ENCODE data around the gene ZNF471.

Gene ZNF471

DNA sequence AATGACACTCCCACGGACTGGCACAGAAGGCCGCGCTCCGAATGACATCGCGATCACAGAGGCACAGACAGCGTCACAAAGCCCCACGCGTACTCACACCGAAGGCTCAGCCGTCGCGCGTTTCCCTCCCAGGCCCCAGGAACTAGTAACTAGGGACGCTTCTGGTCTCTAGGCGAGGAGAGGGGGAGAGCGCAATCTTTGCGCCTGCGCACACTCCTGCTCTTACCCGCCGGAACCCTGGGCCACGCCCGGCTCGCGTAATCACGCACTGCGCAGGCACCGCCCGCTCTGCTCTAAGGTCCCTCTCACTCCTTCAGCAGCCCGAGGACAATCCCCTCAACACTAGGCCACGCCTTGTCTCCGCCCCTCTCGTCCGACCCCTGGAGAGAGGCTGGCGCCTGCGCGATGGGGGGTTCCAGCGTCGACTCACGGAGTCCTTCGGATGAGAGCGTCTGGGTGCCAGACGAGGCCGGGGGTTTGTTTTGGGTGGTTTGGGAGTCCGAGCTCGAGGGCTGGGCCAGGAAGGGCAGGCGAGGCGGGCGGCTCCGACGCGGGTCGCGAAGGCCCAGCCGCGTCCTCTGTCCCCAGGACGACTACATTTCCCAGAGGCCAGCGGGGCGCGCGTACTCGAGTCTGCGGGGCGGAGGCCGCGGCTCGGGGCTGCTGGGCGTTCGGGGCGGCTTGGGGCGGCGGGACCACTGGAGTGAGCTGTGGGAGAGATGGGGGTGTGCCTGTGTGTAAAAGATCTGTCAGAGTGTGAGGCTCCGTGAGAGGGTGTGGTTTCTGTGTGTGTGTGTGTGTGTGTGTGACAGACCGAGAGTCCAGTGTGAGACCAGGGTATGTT is at the start of gene ZNF471:
ZNF471 (plus strand) TSS at position 410 of the 844 bp plus-strand sequence. CDS start 3,717 bp downstream, outside the sequence.
- DNase-seq, result peak; percentile 84 to 95

- no peak for DNase-seq
Observed at GRCh38 chr19:56474308-56474707, 33.3 kb upstream of the ZNF471 start.

- no peak for DNase-seq
Observed at GRCh38 chr19:56476093-56476492, 31.6 kb upstream of the ZNF471 start.

GRCh38 chr19:56476651-56477428 is 30.8 kb upstream of the ZNF471 start, which contains the start of gene ZNF667:
TSS of gene ZNF667 (minus strand) at chr19:56477345. CDS start at chr19:56462370, 14,975 bp downstream.
- DNase-seq, result peak; percentile 16 to 68

GRCh38 chr19:56477429-56478338 is 30.0 kb upstream of the ZNF471 start:
- DNase-seq, result peak; percentile 44 to 80

- DNase-seq, result no peak
Observed at GRCh38 chr19:56491399-56491798, 16.3 kb upstream of the ZNF471 start.

- no peak for DNase-seq
Observed at GRCh38 chr19:56504581-56504980, 3.1 kb upstream of the ZNF471 start.

DNA sequence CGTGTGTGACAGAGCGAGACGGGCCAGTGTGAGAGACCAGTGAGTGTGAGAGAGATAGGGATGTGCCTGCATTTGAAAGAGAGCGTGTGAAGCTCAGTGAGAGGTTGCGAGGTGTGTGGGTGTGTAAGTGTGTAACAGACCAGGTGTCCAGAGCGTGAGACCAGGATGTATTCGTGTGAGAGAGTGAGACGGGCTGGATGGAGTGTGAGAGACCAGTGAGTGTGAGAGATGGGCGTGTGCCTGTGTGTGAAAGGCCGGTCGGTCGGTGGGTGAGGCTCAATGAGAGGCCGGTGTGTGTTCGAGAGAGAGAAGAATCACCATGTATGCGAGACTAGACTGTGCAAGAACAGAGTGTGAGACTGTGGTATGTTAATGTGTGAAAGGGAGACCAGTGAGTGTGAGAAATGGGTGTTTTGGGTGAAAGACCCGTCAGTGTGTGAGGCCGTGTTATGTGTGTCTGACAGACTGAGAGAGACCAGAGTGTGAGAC is 679 bp downstream of the ZNF471 start:
- DNase-seq, result no peak

GRCh38 chr19:56525214-56525860 is 17.7 kb downstream of the ZNF471 start:
- DNase-seq, result no peak

GRCh38 chr19:56537442-56537841 is 29.8 kb downstream of the ZNF471 start:
- DNase-seq, result no peak

GRCh38 chr19:56538254-56538760 is 30.7 kb downstream of the ZNF471 start:
- peak; percentile 89 to 91 for DNase-seq

DNA sequence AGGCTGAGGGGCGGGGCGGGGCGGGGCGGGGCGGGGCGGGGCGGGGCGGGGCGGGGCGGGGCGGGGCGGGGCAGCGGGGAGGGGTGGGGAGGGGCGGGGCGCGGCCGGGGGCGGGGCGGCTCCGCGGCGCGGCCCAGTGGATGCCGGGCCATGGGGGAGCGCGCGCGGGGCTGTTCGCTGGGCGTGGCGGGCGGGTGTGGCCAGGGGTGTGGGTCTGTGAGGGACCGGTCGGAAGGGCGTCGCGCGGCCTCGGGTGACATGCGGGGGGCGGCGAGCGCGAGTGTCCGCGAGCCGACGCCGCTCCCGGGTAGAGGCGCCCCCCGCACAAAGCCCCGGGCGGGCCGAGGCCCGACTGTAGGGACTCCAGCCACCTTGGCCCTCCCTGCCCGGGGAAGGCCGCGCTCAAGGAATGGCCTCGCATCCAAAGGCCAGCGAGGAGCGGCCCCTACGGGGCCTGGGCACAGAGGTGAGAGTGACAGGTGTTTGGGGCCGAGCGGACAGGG is 31.2 kb downstream of the ZNF471 start, which contains the start of gene ZFP28:
ZFP28 (plus strand) TSS at position 188 of the 503 bp plus-strand sequence; CDS start at position 259, 71 bp downstream.
- no peak for DNase-seq

- DNase-seq, result no peak
Observed at GRCh38 chr19:56543776-56544175, 36.1 kb downstream of the ZNF471 start.

DNA sequence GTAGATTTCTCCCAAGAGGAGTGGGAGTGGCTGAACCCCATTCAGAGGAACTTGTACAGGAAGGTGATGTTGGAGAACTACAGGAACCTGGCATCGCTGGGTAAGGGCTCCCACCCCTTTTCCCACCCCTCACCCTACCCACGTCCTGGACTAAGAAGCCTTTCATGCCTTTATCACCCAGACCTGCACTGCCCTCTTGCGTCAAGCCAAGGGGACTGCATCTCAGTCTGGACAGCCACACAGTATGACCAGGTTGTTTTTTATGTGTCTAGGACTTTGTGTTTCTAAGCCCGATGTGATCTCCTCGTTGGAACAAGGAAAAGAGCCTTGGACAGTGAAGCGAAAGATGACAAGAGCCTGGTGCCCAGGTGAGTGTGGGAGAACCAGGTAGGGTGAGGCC is 39.9 kb downstream of the ZNF471 start:
- DNase-seq, result no peak

- DNase-seq, result no peak
Observed at GRCh38 chr19:56554272-56554869, 46.7 kb downstream of the ZNF471 start.

GRCh38 chr19:56562766-56563165 is 55.1 kb downstream of the ZNF471 start:
- no peak for DNase-seq

- DNase-seq, result peak in 1 of 2 donors; percentile 3
Observed at GRCh38 chr19:56566904-56567273, 59.2 kb downstream of the ZNF471 start.

DNA sequence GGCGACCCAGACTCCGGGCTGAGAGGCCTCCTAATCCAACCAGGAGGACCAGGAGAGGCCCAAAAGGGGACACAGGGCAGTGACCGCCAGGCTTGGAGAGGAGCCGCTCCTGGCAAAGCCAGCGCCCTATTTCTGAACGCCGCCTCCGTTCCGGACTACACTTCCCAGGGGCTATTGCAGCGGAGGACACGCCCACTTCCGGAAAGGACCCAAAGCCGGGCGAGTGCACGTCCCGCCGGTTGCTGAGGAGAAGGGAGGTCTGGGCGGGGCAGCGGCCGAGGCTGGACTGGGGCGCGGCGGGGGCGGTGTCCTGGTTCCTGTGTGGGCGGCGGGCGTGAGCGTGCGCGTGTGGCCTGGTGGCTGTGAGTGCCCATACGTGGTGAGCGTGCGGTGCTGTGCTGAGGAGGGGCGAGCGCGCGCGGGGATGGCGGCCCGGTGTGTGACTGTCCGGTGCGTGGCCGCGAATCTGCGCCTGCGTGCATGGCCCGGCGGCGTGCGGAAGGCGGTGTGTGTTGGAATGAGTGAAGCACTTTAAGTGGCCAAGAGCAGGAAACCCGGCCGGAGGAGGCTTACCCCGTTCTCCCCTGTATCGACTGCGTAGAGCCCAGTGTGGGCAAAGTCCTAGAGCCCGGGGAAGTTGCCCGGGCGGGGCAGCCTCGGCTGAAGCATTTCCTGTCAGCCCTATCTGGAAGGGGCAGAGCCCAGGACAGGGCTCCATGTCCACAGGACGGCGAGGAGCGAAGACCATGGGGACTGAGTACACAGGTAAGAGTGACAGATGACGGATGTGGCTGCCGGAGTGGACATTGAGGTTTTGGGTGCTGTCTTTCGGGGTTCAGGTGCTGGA is 59.8 kb downstream of the ZNF471 start, which contains the start of gene ZNF470:
ZNF470 (plus strand) TSS at position 195 of the 847 bp plus-strand sequence. CDS start 2,844 bp downstream, outside the sequence.
- peak; percentile 88 to 89 for DNase-seq

GRCh38 chr19:56572589-56572988 is 64.9 kb downstream of the ZNF471 start:
- no peak for DNase-seq

DNA sequence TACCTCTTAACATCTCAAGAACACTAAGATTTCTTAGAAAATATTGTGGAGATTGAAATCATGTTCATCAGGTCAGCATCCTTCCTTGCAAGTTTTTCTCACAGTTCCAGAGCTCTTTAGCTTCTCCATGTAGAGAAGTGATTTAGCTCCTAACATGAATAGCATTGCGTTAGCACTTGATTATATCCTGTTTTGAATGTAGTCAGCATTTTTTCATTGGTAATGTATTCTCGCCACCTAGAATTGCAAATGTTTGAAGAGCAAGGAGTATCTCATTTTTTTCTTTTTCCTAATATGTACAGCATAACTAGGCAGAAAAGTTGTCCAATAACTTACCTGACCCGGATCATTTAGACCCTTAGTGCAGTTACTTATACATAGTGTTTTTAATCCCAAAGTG is 66.3 kb downstream of the ZNF471 start:
- no peak for DNase-seq
